ENCODE results near the gene CCDC157.
A peak's percentile ranks its signal among the peaks of the same experiment; 100 is the strongest.
"Not testable (repeated sequence)": the region's sequence is repeated elsewhere in the genome, so short reads cannot be mapped to it uniquely, and the experiment has no call there.

Gene CCDC157

GRCh38 chr22:30392661-30393321 lies 36.0 kb downstream of the CCDC157 start:
- DNase-seq = no peak

DNA sequence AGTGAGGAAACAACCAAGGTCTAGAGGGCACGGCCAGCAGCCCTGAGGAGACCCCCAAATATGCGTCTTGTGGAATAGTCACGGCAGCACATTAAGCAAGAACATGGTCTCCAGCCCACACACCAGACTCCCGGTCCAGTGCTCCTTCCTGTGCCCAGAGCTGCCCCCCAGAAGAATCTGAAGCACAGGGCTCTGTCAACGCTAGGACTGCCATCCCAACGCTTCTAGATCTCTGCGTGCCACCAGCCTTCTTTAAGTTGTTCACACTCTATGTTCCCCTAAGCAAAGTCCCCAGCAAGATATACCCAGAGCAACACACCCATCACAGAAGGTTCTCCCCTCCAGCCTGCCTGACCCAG lies 36.5 kb downstream of the CCDC157 start:
- DNase-seq = no peak

DNA sequence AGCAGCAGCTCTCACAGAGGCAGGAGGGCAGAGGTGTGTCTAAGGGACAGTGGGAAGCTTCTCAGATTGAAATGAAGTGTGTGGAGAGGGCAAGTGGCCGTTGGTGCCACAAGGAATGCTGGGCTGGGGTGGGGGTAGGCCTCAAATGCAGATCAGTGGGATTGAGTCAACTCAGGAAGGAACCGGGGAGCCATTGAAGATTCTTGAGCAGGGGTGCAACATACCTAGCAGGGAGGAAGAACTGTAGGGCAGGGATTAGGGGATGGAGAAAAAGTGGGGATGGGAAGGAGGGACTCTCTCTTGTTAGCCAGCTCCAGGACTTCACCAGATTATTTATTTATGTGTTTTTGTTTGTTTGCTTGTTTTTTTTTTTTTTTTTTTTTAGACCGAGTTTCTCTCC lies 37.1 kb downstream of the CCDC157 start:
- no peak for DNase-seq

GRCh38 chr22:30396871-30397655 lies 40.3 kb downstream of the CCDC157 start, which contains the start of gene SEC14L2:
Gene SEC14L2, plus strand, starts transcription at chr22:30397018. Its CDS starts 99 bp downstream, at chr22:30397117.
- peak; percentile 60 for DNase-seq

GRCh38 chr22:30397656-30398635 lies 41.1 kb downstream of the CCDC157 start:
- no peak for DNase-seq

DNA sequence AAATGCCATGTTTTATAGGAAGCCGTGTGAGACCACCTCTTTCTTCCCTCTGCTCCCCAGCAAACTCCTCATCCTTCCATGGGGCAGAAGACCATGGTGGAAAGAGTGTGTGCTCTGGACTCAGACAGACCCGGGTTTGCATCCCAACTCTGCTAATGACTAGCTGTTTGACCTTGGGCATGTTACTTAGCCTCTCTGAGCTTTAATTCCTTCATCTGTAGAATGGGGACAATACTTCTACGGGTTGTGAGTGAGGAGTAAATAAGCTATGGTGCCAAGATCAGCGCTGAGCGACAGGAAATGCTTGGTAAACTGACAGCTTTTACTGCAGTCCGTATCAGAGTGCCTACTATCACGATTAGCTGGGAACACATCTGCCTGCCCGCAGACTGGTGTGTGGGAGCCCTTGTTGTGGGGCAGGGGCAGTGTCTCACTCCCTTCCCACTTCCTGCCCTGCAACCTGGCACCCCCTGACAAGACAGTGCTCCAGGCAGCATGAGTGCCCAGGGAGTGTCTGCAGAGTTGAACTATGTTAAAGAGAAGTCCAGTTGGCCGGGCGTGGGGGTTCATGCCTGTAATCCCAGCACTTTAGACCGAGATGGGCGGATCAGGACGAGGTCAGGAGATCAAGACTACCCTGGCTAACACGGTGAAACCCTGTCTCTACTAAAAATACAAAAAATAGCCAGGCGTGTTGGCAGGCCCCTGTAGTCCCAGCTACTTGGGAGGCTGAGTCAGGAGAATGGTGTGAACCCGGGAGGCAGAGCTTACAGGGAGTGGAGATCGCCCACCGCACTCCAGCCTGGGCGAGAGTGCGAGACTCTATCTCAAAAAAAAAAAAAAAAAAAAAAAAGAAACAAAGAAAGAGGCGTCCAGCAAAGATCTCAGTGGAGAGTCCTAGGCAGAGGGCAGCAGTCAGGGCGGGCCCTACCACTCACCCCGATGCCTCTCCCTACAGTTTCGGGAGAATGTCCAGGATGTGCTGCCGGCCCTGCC lies 42.2 kb downstream of the CCDC157 start:
- no peak for DNase-seq

DNA sequence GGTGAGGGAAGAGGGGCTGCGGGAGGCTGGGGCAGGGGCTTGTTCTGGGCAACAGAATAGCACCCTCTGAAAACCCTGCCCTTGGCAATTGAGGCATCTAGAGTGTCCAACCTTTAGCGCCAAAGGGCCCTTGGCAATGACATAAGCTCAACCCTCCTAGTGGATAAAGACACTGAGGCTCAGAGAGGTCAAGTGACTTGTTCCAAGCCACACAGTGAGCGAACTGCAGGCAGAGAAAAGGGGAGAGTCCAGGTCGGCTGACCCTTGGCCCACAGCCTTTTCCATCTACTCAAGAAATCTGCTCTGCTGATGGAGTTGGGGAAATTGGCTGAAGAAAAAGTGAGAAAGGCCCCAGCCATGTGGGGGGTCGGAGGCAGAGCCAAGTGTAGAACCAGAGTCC lies 42.9 kb downstream of the CCDC157 start:
- no peak for DNase-seq

- no peak for DNase-seq
Observed at GRCh38 chr22:30400159-30400558, 43.4 kb downstream of the CCDC157 start.

- DNase-seq = not testable (repeated sequence)
Observed at GRCh38 chr22:30401024-30401423, 44.2 kb downstream of the CCDC157 start.

GRCh38 chr22:30402028-30402765 lies 45.4 kb downstream of the CCDC157 start:
- DNase-seq = no peak

DNA sequence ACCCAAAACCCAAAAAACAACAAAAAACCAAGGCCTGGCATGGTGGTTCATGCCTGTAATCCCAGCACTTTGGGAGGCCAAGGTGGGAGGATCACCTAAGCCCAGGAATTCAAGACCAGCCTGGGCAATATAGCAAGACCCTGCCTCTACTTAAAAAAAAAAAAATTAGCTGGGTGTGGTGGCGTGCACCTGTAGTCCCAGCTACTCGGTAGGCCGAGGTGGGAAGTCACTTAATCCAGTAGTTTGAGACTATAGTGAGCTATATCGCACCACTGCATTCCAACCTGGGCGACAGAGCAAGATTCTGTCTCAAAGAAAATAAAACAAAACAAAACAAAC lies 45.9 kb downstream of the CCDC157 start:
- DNase-seq = not testable (repeated sequence)

GRCh38 chr22:30404307-30404706 lies 47.5 kb downstream of the CCDC157 start:
- DNase-seq = no peak

DNA sequence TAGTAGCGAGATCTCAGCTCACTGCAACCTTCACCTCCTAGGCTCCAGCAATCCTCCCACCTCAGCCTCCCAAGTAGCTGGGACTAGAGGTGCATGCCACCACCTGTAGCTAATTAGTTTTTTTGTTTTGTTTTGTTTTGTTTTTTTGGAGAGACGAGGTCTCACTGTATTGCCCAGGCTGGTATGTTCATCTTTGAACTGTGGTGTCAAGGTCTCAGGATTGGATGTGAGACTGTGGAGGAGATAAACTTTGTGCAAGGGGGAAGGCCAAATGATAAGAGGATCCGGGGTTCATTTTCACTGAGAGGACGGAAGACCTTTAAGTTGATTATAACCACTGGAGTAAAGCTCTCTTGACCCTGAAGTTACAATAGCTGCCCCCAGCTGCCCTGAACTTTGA lies 48.9 kb downstream of the CCDC157 start:
- no peak for DNase-seq

- DNase-seq = no peak
Observed at GRCh38 chr22:30406400-30406799, 49.6 kb downstream of the CCDC157 start.

DNA sequence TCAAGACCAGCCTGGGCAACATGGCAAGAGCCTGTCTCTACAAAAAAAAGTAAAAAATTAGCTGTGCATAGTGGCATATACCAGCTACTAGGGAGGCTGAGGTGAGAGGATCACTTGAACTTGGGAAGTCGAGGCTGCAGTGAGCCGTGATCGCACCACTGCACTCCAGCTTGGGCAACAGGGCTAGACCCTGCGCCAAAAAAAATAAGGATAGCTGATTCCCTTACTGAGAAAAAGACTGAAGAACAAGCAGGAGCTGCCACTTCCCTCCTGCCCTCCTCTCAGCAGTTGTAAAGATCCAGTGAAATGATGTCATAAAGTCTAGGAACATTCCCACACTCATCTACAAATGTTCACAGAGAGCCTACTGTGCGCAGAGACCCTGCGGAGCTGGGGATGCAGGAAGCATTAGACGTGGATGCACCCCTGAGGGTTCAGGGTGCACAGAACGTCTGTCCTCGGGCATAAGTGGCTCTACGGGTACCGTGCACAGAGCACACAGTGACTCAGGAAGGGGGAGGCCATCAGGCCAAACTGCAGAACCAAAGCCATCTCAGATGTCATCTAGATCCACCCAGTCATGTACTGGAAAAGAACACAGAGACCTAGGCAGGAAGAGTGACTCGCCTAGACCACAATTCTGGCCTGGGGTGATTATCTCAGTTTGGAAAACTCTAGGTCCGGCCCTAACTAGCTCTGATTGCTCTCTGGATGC lies 51.7 kb downstream of the CCDC157 start:
- DNase-seq = no peak

DNA sequence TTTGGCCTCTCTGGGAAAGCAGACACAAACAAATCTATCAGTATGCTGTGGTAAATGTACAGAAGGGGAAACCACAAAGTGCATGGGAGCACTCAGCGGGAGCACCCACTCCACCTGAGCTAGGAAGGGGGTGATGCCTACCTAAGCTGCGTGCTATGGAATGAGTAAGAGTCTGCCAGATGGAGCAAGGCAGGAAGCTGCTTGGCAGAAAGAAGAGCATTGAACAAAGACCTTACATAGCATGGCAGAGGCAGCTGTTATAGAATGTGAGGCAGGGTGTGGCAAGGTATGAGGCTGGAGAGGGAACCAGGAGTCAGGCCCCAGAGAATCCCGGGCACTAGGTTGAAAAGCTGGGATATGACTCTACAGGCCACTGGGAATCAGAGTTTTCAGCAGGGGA lies 55.0 kb downstream of the CCDC157 start:
- no peak for DNase-seq

GRCh38 chr22:30413001-30413400 lies 56.2 kb downstream of the CCDC157 start:
- no peak for DNase-seq

GRCh38 chr22:30413745-30414524 lies 57.1 kb downstream of the CCDC157 start:
- no peak for DNase-seq

GRCh38 chr22:30414525-30415047 lies 57.8 kb downstream of the CCDC157 start:
- no peak for DNase-seq

DNA sequence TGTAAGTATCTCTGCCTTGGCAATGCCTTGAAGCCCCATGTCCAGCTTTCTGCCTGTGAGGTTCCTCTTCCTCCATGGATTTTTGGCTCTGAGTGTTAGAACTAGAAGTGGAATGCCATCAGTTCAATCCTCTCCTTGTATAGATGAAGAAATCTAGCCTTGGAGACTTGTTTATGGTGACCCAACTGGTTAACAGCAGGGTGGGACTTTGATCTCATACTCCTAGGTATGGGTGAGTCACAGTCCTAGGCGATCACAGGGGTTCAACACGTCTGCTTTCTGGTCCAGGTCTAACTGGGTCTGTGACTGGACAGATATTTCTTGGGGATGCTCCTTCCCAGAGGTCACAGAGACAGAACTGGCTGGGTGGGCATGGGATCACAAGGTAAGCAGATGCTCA lies 59.6 kb downstream of the CCDC157 start:
- DNase-seq = no peak
